HG03025 (cell line): ENCODE measurements around the gene SMAD3.

ENCODE experiments used
- ATAC-seq: cut with Tn5 transposase; IDR thresholded peaks from one replicate; pipeline ENCODE4 v1.9.1; 2021; ENCODE audit warnings: mild to moderate bottlenecking, moderate library complexity; ENCODE audit not compliant: unreplicated experiment, low FRiP score

SMAD3 gene

GRCh38 chr15:67190813-67191212 lies 125.4 kb downstream of the SMAD3 start:
- ATAC-seq: no peak

GRCh38 chr15:67192185-67192820 lies 126.9 kb downstream of the SMAD3 start:
- ATAC-seq: no peak

- no peak for ATAC-seq
These were observed 128.0 kb downstream of the SMAD3 start for GRCh38 chr15:67193223-67193990.

- no peak for ATAC-seq
These were observed 129.0 kb downstream of the SMAD3 start for GRCh38 chr15:67194171-67195114.

- no peak for ATAC-seq
These were observed 129.9 kb downstream of the SMAD3 start for GRCh38 chr15:67195305-67195704.

GRCh38 chr15:67196222-67196621 lies 130.8 kb downstream of the SMAD3 start:
- no peak for ATAC-seq

GRCh38 chr15:67196672-67197363 lies 131.4 kb downstream of the SMAD3 start:
- ATAC-seq: no peak

- ATAC-seq: no peak
These were observed 131.9 kb downstream of the SMAD3 start for GRCh38 chr15:67197364-67197695.

GRCh38 chr15:67198157-67198754 lies 132.9 kb downstream of the SMAD3 start:
- ATAC-seq: no peak

- ATAC-seq: no peak
These were observed 134.0 kb downstream of the SMAD3 start for GRCh38 chr15:67199391-67199790.

GRCh38 chr15:67199881-67200763 lies 134.7 kb downstream of the SMAD3 start:
- no peak for ATAC-seq

GRCh38 chr15:67201136-67201535 lies 135.7 kb downstream of the SMAD3 start:
- no peak for ATAC-seq

GRCh38 chr15:67202091-67202490 lies 136.7 kb downstream of the SMAD3 start:
- ATAC-seq: no peak

GRCh38 chr15:67202991-67203390 lies 137.6 kb downstream of the SMAD3 start:
- no peak for ATAC-seq

GRCh38 chr15:67207555-67208207 lies 142.3 kb downstream of the SMAD3 start:
- ATAC-seq: no peak

GRCh38 chr15:67208396-67208795 lies 143.0 kb downstream of the SMAD3 start:
- no peak for ATAC-seq

GRCh38 chr15:67210555-67211168 lies 145.3 kb downstream of the SMAD3 start:
- ATAC-seq: no peak

GRCh38 chr15:67212684-67213367 lies 147.4 kb downstream of the SMAD3 start:
- no peak for ATAC-seq
